ENCODE data around the gene RNF34.
A peak's percentile ranks its signal among the peaks of the same experiment; 100 is the strongest.

RNF34 gene

GRCh38 chr12:121456551-121456950 lies 56.6 kb downstream of the RNF34 start:
- Histone ChIP-seq H3K9ac (ENCODE audit: low read depth, low read length) (no peak overlapping the region), H3K36me3 (ENCODE audit: control insufficient read depth, insufficient read depth, low read length) (peaks cover 14% of the 10 kb centered on the region), H3K9me3 (ENCODE audit: control insufficient read depth, insufficient read depth, low read length) (no peaks in the 10 kb centered on the region), H3K27me3 (ENCODE audit: control insufficient read depth, insufficient read depth, low read length) (no peaks in the 10 kb centered on the region), H3K4me1 (ENCODE audit: control insufficient read depth, insufficient read depth, low read length) (no peaks in the 10 kb centered on the region), H3K4me3 (ENCODE audit: low read depth, low read length) (no peak overlapping the region)

- H3K27me3 ChIP-seq (ENCODE audit: control insufficient read depth, insufficient read depth, low read length) = no peaks in the 10 kb centered on the region
- peaks cover 5% of the 10 kb centered on the region for H3K4me1 ChIP-seq (ENCODE audit: control insufficient read depth, insufficient read depth, low read length)
- peaks cover 4% of the 10 kb centered on the region for H3K36me3 ChIP-seq (ENCODE audit: control insufficient read depth, insufficient read depth, low read length)
- no peak overlapping the region for H3K9ac ChIP-seq (ENCODE audit: low read depth, low read length)
- no peaks in the 10 kb centered on the region for H3K9me3 ChIP-seq (ENCODE audit: control insufficient read depth, insufficient read depth, low read length)
- H3K4me3 ChIP-seq (ENCODE audit: low read depth, low read length) = no peak overlapping the region
These were observed 61.1 kb downstream of the RNF34 start for GRCh38 chr12:121461048-121461447.

- H3K9me3 ChIP-seq (ENCODE audit: control insufficient read depth, insufficient read depth, low read length) = no peaks in the 10 kb centered on the region
- H3K4me1 ChIP-seq (ENCODE audit: control insufficient read depth, insufficient read depth, low read length) = peaks cover 13% of the 10 kb centered on the region
- peaks cover 4% of the 10 kb centered on the region for H3K36me3 ChIP-seq (ENCODE audit: control insufficient read depth, insufficient read depth, low read length)
- H3K9ac ChIP-seq (ENCODE audit: low read depth, low read length) = no peak overlapping the region
- no peak overlapping the region for H3K4me3 ChIP-seq (ENCODE audit: low read depth, low read length)
- no peaks in the 10 kb centered on the region for H3K27me3 ChIP-seq (ENCODE audit: control insufficient read depth, insufficient read depth, low read length)
These were observed 64.4 kb downstream of the RNF34 start for GRCh38 chr12:121464331-121464730.

GRCh38 chr12:121465921-121466793 lies 66.2 kb downstream of the RNF34 start:
- peak overlapping the region; percentile 47 for H3K9ac ChIP-seq (ENCODE audit: low read depth, low read length)
- H3K4me1 ChIP-seq (ENCODE audit: control insufficient read depth, insufficient read depth, low read length) = peaks cover 13% of the 10 kb centered on the region
- no peaks in the 10 kb centered on the region for H3K9me3 ChIP-seq (ENCODE audit: control insufficient read depth, insufficient read depth, low read length)
- peak overlapping the region; percentile 48 for H3K4me3 ChIP-seq (ENCODE audit: low read depth, low read length)
- H3K36me3 ChIP-seq (ENCODE audit: control insufficient read depth, insufficient read depth, low read length) = peaks cover 4% of the 10 kb centered on the region
- no peaks in the 10 kb centered on the region for H3K27me3 ChIP-seq (ENCODE audit: control insufficient read depth, insufficient read depth, low read length)

- Histone ChIP-seq H3K36me3 (ENCODE audit: control insufficient read depth, insufficient read depth, low read length) (peaks cover 4% of the 10 kb centered on the region), H3K27me3 (ENCODE audit: control insufficient read depth, insufficient read depth, low read length) (no peaks in the 10 kb centered on the region), H3K4me1 (ENCODE audit: control insufficient read depth, insufficient read depth, low read length) (peaks cover 13% of the 10 kb centered on the region), H3K9ac (ENCODE audit: low read depth, low read length) (no peak overlapping the region), H3K9me3 (ENCODE audit: control insufficient read depth, insufficient read depth, low read length) (no peaks in the 10 kb centered on the region), H3K4me3 (ENCODE audit: low read depth, low read length) (peak overlapping the region; percentile 55)
These were observed 67.1 kb downstream of the RNF34 start for GRCh38 chr12:121466794-121467637.

GRCh38 chr12:121467638-121468498 lies 68.0 kb downstream of the RNF34 start:
- Histone ChIP-seq H3K27me3 (ENCODE audit: control insufficient read depth, insufficient read depth, low read length) (no peaks in the 10 kb centered on the region), H3K9me3 (ENCODE audit: control insufficient read depth, insufficient read depth, low read length) (no peaks in the 10 kb centered on the region), H3K36me3 (ENCODE audit: control insufficient read depth, insufficient read depth, low read length) (peaks cover 4% of the 10 kb centered on the region), H3K4me1 (ENCODE audit: control insufficient read depth, insufficient read depth, low read length) (peaks cover 13% of the 10 kb centered on the region), H3K9ac (ENCODE audit: low read depth, low read length) (no peak overlapping the region), H3K4me3 (ENCODE audit: low read depth, low read length) (peak overlapping the region; percentile 55)

GRCh38 chr12:121468499-121468801 lies 68.5 kb downstream of the RNF34 start:
- Histone ChIP-seq H3K9ac (ENCODE audit: low read depth, low read length) (no peak overlapping the region), H3K27me3 (ENCODE audit: control insufficient read depth, insufficient read depth, low read length) (no peaks in the 10 kb centered on the region), H3K4me1 (ENCODE audit: control insufficient read depth, insufficient read depth, low read length) (peaks cover 13% of the 10 kb centered on the region), H3K4me3 (ENCODE audit: low read depth, low read length) (no peak overlapping the region), H3K36me3 (ENCODE audit: control insufficient read depth, insufficient read depth, low read length) (peaks cover 4% of the 10 kb centered on the region), H3K9me3 (ENCODE audit: control insufficient read depth, insufficient read depth, low read length) (no peaks in the 10 kb centered on the region)

- no peaks in the 10 kb centered on the region for H3K27me3 ChIP-seq (ENCODE audit: control insufficient read depth, insufficient read depth, low read length)
- no peaks in the 10 kb centered on the region for H3K36me3 ChIP-seq (ENCODE audit: control insufficient read depth, insufficient read depth, low read length)
- H3K4me1 ChIP-seq (ENCODE audit: control insufficient read depth, insufficient read depth, low read length) = peaks cover 11% of the 10 kb centered on the region
- H3K9ac ChIP-seq (ENCODE audit: low read depth, low read length) = no peak overlapping the region
- H3K9me3 ChIP-seq (ENCODE audit: control insufficient read depth, insufficient read depth, low read length) = no peaks in the 10 kb centered on the region
- H3K4me3 ChIP-seq (ENCODE audit: low read depth, low read length) = no peak overlapping the region
These were observed 70.8 kb downstream of the RNF34 start for GRCh38 chr12:121470751-121471150.

- H3K9ac ChIP-seq (ENCODE audit: low read depth, low read length) = no peak overlapping the region
- peaks cover 6% of the 10 kb centered on the region for H3K4me1 ChIP-seq (ENCODE audit: control insufficient read depth, insufficient read depth, low read length)
- H3K27me3 ChIP-seq (ENCODE audit: control insufficient read depth, insufficient read depth, low read length) = no peaks in the 10 kb centered on the region
- H3K4me3 ChIP-seq (ENCODE audit: low read depth, low read length) = no peak overlapping the region
- no peaks in the 10 kb centered on the region for H3K36me3 ChIP-seq (ENCODE audit: control insufficient read depth, insufficient read depth, low read length)
- no peaks in the 10 kb centered on the region for H3K9me3 ChIP-seq (ENCODE audit: control insufficient read depth, insufficient read depth, low read length)
These were observed 72.4 kb downstream of the RNF34 start for GRCh38 chr12:121472150-121472905.
